ENCODE data around the gene IL11RA.

IL11RA gene

DNA sequence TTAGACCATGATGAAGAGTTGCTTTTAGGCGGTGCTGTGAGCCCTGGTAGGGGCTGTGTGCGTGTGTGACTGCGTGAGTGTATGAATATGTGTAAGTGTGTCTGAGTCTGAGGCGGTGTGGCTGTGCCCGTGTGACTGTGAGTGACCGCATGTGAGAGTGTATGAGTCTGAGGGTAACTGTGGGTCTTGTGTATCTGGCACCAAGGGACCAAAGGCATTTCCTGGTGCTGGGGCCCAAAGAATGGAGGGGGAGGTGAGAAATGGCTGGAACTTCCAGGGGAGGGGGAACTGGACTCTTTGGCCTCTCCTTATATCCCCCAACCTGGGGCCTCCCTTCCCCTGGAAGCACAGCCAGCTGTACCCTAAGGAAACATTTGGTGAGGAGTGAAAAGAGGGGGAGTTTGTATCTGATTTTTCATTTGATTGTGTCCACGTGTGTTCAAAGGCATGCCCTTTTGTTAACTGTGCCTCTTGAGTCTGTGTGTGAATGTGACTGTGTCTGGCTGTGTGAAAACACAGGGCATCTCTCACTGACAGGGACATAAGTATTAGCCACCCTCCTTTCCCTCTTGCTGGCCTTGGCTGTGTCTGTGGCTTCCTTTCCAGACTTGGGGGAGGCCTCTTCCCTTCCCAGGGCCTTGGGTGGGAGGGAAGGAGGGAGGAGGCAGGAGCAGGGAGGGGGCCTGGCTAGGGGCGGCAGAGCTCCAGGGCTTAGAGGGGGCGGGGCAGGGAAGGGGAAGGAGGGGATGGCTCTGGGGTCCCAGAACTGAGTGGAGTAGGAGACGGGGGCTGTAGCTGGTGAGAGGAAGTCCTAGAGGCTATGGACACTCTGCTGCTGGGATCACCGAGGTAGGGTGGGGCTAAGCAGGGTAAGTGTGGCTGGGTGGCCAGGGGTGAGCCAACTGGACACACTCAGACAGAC is 1.4 kb downstream of the IL11RA start:
- Histone ChIP-seq H3K36me3 (ENCODE audit: control insufficient read depth, insufficient read depth, low read length) (peaks cover 19% of the 10 kb centered on the region), H3K27me3 (replicated peaks; ENCODE audit: control insufficient read depth, insufficient read depth, low read length) (no peaks in the 10 kb centered on the region), H3K4me3 (replicated peaks; ENCODE audit: low read depth, low read length) (no peak overlapping the region)
- DNase-seq (ENCODE audit: extremely low read depth, insufficient read length): no peak
- TF ChIP-seq CTCF (IDR thresholded peaks at IDR 0.05; ENCODE audit: insufficient read depth, low read length, poor library complexity, severe bottlenecking): no peak

DNA sequence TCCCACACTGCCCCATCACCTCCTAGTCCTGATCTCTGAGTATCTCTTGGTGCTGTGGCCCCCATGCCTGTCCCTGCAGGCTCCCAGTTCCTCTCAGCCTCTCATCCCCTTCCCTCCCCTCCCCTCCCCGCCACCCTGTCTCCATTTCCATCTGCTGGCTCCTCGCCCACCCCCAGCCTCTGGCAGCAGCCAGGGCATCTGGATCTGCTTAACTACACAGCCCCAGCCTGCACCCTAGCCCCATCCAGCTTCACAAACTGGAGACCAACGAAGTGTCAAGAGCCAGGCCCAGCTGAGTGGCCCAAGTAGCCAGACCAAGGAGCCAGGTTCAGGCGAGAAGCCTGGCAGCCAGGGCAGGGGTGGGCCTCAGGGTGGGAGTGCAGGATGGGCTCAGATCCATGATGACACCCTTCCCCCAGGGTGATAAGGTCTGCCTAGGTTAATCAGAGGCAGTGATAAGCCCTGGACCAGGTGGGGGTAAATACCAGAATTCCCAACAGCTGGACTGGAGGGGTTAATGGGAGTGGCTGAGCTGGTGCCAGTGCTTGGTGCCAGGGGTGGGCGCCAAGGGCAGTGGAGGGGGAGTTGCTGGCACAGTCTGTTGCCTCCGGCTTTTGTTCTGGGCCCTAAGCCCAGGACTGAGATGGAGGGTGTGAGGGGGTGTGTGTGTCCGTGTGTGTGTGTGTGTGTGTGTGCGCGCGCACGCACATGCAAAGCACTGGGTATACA is 2.5 kb downstream of the IL11RA start:
- DNase-seq (ENCODE audit: extremely low read depth, insufficient read length): no peak
- no peaks in the 10 kb centered on the region for H3K27me3 ChIP-seq (replicated peaks; ENCODE audit: control insufficient read depth, insufficient read depth, low read length)
- H3K4me3 ChIP-seq (replicated peaks; ENCODE audit: low read depth, low read length): no peak overlapping the region
- no peak for TF ChIP-seq CTCF (IDR thresholded peaks at IDR 0.05; ENCODE audit: insufficient read depth, low read length, poor library complexity, severe bottlenecking)
- H3K36me3 ChIP-seq (ENCODE audit: control insufficient read depth, insufficient read depth, low read length): peaks cover 9% of the 10 kb centered on the region

GRCh38 chr9:34655394-34655793 is 3.4 kb downstream of the IL11RA start:
- DNase-seq (ENCODE audit: extremely low read depth, insufficient read length): no peak
- Histone ChIP-seq H3K36me3 (ENCODE audit: control insufficient read depth, insufficient read depth, low read length) (peaks cover 3% of the 10 kb centered on the region; the same call in 1 of the 2 replicates), H3K27me3 (replicated peaks; ENCODE audit: control insufficient read depth, insufficient read depth, low read length) (no peaks in the 10 kb centered on the region), H3K4me3 (replicated peaks; ENCODE audit: low read depth, low read length) (no peak overlapping the region)
- TF ChIP-seq CTCF (IDR thresholded peaks at IDR 0.05; ENCODE audit: insufficient read depth, low read length, poor library complexity, severe bottlenecking): no peak

GRCh38 chr9:34656992-34657391 is 5.0 kb downstream of the IL11RA start:
- no peaks in the 10 kb centered on the region for H3K27me3 ChIP-seq (replicated peaks; ENCODE audit: control insufficient read depth, insufficient read depth, low read length)
- H3K36me3 ChIP-seq (ENCODE audit: control insufficient read depth, insufficient read depth, low read length): no peaks in the 10 kb centered on the region
- DNase-seq (ENCODE audit: extremely low read depth, insufficient read length): no peak
- TF ChIP-seq CTCF (IDR thresholded peaks at IDR 0.05; ENCODE audit: insufficient read depth, low read length, poor library complexity, severe bottlenecking): no peak
- no peak overlapping the region for H3K4me3 ChIP-seq (replicated peaks; ENCODE audit: low read depth, low read length)

DNA sequence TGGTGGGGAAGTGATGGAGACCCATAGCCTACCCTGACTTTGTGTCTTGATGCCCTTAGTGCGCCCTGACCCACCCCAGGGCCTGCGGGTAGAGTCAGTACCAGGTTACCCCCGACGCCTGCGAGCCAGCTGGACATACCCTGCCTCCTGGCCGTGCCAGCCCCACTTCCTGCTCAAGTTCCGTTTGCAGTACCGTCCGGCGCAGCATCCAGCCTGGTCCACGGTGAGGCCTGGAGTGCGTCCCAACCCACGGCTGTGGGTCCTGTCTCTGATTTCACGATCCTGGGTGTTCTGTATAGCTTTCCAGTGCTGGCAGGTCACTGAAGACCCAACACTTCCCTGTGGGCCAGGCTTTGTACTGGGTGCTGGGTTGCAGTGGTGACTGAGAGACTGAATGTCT is 6.5 kb downstream of the IL11RA start:
- no peak overlapping the region for H3K4me3 ChIP-seq (replicated peaks; ENCODE audit: low read depth, low read length)
- H3K36me3 ChIP-seq (ENCODE audit: control insufficient read depth, insufficient read depth, low read length): no peaks in the 10 kb centered on the region
- no peak for TF ChIP-seq CTCF (IDR thresholded peaks at IDR 0.05; ENCODE audit: insufficient read depth, low read length, poor library complexity, severe bottlenecking)
- H3K27me3 ChIP-seq (replicated peaks; ENCODE audit: control insufficient read depth, insufficient read depth, low read length): no peaks in the 10 kb centered on the region
- no peak for DNase-seq (ENCODE audit: extremely low read depth, insufficient read length)

All from GM06990 (cell line).